Neural crest cell (in vitro differentiated cells): ENCODE measurements around the gene TMEM123. TPM values are rescaled to one million over a fixed set of nuclear protein-coding genes. Genes with fewer than 3 reads are reported as not detected.

Source experiments
- DNase-seq: peaks from one replicate; pipeline ENCODE4 v3.0.0; 2021; ENCODE audit warnings: low read depth, mixed read lengths, low spot score
- H3K27ac Mint-ChIP-seq: one replicate; pipeline ENCODE4 v1.8.0; 2021; ENCODE audit warnings: mild to moderate bottlenecking, mixed read lengths; ENCODE audit not compliant: unreplicated experiment
- H3K27me3 Mint-ChIP-seq: 2 replicates; pipeline ENCODE4 v1.8.0; 2021; ENCODE audit warnings: low read depth, mild to moderate bottlenecking, mixed read lengths
- H3K36me3 Mint-ChIP-seq: 2 replicates; pipeline ENCODE4 v1.8.0; 2021; ENCODE audit warnings: low read depth, mild to moderate bottlenecking, mixed read lengths
- H3K4me1 Mint-ChIP-seq: 2 replicates; pipeline ENCODE4 v1.8.0; 2021; ENCODE audit warnings: mixed read lengths
- H3K4me3 Mint-ChIP-seq: one replicate; pipeline ENCODE4 v1.8.0; 2021; ENCODE audit warnings: mild to moderate bottlenecking, mixed read lengths
- H3K9me3 Mint-ChIP-seq: 2 replicates; pipeline ENCODE4 v1.8.0; 2021; ENCODE audit warnings: mixed read lengths
- total RNA-seq: library from RNA; stranded (reverse); gene quantifications from 2 replicates; pipeline ENCODE4 v1.2.1, GENCODE V29; 2021
- TF ChIP-seq, protein P1 (sequence below): fragments of 200-600 bp; sonication (generic); conservative IDR thresholded peaks from 2 replicates; pipeline ENCODE4 v1.5.0; 2021; ENCODE audit warnings: antibody characterized with exemption, mild to moderate bottlenecking

TMEM123 gene
- total RNA-seq, 1 donor from 2014 or later, result 153 TPM

DNA sequence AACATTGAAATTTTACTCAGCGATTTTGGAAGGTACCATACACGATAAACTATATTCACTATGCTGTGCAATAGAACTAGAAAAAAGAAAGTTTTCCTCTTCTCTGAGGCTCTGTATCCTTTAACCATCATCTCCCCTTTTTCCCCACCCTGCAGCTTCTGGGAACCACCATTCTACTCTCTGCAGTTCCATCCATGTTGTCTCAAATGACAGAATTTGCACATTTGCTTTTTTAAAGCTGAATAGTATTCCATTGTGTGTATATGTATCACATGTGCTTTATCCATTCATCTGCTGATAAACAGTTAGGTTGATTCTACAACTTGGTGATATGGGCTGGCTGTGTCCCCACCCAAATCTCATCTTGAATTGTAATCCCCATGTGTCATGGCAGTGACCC lies 21.2 kb downstream of the TMEM123 start:
- no peak for DNase-seq
- no peak overlapping the region for H3K4me3 Mint-ChIP-seq
- H3K36me3 Mint-ChIP-seq, result peaks cover 49% of the 10 kb centered on the region
- H3K27ac Mint-ChIP-seq, result no peak overlapping the region
- no peaks in the 10 kb centered on the region for H3K27me3 Mint-ChIP-seq
- H3K4me1 Mint-ChIP-seq, result peaks cover 34% of the 10 kb centered on the region
- H3K9me3 Mint-ChIP-seq, result peaks cover 10% of the 10 kb centered on the region
- TF ChIP-seq, protein P1, sequence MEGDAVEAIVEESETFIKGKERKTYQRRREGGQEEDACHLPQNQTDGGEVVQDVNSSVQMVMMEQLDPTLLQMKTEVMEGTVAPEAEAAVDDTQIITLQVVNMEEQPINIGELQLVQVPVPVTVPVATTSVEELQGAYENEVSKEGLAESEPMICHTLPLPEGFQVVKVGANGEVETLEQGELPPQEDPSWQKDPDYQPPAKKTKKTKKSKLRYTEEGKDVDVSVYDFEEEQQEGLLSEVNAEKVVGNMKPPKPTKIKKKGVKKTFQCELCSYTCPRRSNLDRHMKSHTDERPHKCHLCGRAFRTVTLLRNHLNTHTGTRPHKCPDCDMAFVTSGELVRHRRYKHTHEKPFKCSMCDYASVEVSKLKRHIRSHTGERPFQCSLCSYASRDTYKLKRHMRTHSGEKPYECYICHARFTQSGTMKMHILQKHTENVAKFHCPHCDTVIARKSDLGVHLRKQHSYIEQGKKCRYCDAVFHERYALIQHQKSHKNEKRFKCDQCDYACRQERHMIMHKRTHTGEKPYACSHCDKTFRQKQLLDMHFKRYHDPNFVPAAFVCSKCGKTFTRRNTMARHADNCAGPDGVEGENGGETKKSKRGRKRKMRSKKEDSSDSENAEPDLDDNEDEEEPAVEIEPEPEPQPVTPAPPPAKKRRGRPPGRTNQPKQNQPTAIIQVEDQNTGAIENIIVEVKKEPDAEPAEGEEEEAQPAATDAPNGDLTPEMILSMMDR, result no peak

DNA sequence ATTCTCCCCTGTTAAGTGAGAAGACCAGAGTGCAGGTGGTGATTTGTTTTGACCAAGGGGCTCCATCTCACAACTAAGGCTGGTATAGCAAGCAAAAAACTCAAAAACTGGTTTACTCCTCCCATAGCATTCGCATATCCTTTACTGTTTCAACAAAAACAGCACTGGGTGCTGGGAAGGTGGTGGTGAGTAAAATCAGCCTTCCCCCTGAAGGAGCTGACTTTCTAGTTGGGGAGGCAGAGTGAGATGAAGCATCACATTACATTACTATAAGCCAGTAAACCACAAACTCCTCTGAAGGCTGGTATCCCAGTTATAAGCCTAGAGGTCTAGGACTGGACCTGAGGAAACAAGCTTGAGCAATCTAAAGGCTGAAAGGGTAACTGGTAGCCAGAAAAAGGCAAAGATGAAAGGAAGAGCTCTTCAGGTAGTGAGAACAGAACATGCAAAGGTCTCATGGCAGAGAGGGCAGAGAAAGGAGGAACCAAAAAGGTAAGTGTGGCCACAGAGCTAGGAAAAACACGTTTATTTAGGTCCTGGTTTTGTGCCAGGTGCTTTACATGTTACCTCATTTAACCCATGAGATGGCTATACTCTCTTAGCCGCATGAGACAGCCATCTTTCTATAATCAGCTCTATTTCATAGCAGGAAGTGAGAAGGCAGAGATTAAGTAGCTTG lies 22.3 kb downstream of the TMEM123 start:
- Mint-ChIP-seq H3K27me3 (no peaks in the 10 kb centered on the region), H3K4me1 (peaks cover 37% of the 10 kb centered on the region), H3K36me3 (peaks cover 44% of the 10 kb centered on the region), H3K4me3 (no peak overlapping the region), H3K27ac (peak overlapping the region; percentile 54), H3K9me3 (peaks cover 10% of the 10 kb centered on the region)
- TF ChIP-seq, protein P1, result no peak
- DNase-seq, result no peak

DNA sequence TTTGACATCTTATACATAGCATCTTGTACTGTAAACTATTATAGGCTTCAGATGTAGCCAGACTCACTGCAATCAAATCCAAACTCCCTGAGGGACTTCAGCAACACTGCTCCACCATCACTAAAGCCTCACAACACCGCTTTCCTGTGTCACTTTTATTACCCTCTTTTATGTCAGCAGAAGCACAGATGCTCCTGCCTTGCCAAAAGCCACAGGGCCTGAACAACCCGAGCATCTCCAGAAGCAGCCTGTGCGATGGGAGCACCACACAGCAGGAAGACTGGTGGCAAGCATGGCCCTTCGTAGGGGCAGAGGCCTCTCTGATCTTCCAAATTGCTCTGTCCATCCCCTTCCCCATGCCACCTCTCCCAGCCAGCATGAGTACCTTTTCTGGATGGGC lies 22.9 kb downstream of the TMEM123 start:
- TF ChIP-seq, protein P1, result no peak
- DNase-seq, result no peak
- H3K4me1 Mint-ChIP-seq, result peaks cover 43% of the 10 kb centered on the region
- H3K27me3 Mint-ChIP-seq, result no peaks in the 10 kb centered on the region
- peaks cover 41% of the 10 kb centered on the region for H3K36me3 Mint-ChIP-seq
- H3K9me3 Mint-ChIP-seq, result peaks cover 10% of the 10 kb centered on the region
- H3K4me3 Mint-ChIP-seq, result no peak overlapping the region
- peak overlapping the region; percentile 24 for H3K27ac Mint-ChIP-seq

DNA sequence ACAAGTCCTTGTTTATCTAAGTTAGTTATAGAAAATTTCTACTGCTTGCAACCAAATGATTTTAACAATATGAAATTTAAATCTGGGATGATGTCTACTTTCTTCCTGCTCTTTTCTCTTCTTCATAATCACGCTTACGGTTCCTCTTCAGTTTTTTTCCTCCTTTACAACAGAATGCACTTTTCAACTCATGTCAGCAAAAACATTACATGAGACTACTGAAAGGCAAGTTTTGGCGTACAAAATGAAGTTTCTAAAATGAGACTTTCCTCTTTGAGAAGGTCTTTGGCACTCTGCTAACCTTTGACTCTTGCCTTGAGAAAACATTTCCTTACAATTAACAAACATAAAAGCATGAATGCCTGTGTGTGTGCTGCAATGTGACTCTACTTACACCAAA lies 23.3 kb downstream of the TMEM123 start:
- DNase-seq, result no peak
- H3K9me3 Mint-ChIP-seq, result peaks cover 6% of the 10 kb centered on the region
- H3K27ac Mint-ChIP-seq, result no peak overlapping the region
- H3K4me1 Mint-ChIP-seq, result peaks cover 44% of the 10 kb centered on the region
- peaks cover 36% of the 10 kb centered on the region for H3K36me3 Mint-ChIP-seq
- TF ChIP-seq, protein P1, result no peak
- no peak overlapping the region for H3K4me3 Mint-ChIP-seq
- no peaks in the 10 kb centered on the region for H3K27me3 Mint-ChIP-seq

DNA sequence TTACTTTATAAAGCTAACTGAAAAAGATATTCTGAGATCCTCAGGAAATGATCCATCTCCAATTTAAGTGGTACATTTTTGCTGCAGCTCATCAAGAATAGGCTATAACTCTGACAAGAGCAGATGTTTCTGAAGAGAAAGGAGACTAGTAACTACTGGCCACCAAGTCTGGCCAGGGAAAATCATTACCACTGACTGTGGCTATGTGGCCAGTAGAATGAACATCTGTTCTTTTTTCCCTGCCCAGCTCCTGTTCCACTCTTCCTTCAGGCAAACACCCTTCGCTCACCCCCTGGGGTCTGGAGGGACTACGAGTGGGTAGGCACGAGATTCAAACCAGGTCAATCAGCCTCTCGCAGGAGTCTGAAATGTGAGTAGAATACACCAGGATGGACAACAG lies 23.9 kb downstream of the TMEM123 start:
- Mint-ChIP-seq H3K36me3 (peaks cover 32% of the 10 kb centered on the region), H3K4me3 (no peak overlapping the region), H3K27me3 (no peaks in the 10 kb centered on the region), H3K4me1 (peaks cover 47% of the 10 kb centered on the region), H3K27ac (no peak overlapping the region), H3K9me3 (peaks cover 6% of the 10 kb centered on the region)
- TF ChIP-seq, protein P1, result no peak
- DNase-seq, result no peak
